TTC549 (cell line): Measurements from ENCODE around the gene PRICKLE2.

Experiments
- FAIRE-seq: peaks from 2 replicates; lab custom pipeline; 2012; peaks lifted over from hg19 to GRCh38; lab: Jason Lieb, UNC

PRICKLE2 gene

DNA sequence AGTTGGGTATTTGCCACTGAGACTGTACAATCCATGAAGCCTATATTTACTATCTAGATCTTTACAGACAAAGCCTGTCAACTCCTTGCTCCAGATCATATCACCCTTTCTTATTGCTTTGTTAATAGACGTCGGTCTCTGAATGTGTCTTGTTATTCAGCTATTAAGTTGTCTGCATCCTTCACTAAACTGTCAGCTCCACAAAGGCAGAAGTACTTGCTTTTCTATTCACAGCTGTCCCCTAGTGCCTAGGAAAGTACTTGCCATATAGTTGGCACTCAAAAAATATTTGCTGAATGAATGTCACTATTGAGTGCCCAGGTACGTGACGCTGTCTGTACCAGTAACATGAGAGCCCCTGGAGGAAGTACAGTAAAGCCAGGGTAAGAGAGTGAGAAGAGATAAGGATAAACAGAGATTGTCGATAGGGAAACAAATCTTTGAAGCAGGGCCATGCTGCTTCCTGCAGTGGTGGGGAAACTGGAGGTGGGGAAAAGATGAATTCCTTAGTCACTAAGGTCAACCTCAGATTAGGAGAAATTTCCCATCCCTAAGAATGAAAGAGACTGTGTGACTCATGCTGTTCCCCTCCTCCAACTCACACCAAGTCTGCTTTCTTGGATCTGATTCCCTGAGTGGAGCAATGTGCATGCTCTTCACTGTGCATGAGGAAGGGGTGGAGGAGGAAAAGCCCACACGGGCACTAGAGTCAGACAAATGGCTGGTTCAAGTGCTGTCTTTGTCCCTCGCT, 36.3 kb downstream of the PRICKLE2 start:
- FAIRE-seq, result no peak

DNA sequence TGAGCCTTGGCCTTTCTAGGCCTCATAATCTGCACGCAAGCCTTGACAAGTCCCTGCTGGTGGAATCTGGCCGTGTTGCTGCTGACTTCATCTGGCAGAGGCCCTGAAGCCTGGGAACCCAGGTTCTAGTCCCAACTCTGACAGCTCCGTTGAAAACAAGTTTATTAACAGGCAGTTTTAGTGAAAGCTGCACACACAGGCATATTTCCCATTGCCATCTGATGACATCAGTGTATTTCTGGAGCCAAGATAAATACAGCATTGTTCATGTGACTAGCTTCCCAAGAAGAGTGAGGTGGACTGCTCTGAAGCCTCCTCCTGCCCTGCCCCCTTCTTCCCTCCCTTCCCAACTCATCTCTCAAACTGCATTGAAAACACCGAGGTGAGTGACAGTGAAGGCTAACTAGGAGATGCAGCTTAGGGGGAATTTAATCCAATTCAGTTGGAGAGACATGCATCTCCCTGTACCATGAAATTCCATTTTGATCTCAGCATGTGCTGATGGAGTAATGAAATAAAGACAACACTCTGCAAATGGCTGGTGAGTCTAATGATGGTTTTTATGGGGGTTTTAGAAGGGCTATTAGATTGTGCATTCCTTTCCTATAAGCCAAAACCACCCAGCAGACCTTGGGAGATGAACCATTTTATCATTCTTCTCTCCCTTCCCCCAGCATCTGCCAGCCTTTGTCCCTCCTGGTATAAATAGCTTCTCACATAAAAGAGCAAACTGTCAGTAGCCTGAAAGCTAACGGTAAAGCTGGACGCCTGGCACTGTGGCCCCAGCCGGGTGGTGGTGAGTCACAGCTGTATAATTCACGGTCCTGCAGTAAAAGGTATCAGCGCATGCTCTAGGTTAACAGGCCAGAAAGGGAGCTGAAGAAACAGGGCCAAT, 38.0 kb downstream of the PRICKLE2 start:
- FAIRE-seq, result no peak

DNA sequence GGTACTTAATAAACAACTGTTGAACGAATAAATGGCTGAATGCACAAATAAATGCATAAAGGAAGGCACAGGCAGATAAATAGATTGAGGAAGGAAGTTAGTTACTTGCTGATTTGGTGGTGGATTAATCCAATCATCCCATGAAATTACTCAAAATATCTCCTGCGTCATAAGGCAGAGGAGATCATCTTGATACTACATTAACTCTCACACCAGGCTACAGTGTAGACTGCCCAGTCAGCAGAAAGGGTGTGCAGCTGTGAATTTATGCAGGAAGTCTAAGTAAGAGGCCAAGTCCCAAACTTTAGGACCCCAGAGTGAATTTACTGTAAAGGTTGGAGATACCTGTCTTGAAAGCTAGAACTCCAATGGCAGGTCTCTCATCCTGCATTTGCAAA, 38.6 kb downstream of the PRICKLE2 start:
- FAIRE-seq, result no peak

DNA sequence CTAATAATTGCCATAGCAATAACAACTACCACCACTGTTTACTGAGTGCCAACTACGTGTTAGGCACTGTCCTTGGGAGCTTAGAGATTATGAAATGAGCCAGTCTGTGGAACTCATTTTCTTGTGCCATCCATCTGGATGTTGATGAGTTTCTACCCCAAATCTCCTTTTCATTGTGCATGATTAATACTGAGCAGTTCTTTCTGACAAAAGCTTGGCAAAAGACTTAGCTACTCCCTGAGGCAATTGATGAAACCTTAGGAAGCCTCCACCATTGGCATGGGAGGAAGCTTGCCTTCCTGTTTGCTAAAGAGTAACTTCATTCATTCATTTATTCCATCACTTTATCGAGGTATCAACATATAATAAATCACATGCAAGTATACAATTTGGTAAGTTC, 39.8 kb downstream of the PRICKLE2 start:
- FAIRE-seq, result no peak

DNA sequence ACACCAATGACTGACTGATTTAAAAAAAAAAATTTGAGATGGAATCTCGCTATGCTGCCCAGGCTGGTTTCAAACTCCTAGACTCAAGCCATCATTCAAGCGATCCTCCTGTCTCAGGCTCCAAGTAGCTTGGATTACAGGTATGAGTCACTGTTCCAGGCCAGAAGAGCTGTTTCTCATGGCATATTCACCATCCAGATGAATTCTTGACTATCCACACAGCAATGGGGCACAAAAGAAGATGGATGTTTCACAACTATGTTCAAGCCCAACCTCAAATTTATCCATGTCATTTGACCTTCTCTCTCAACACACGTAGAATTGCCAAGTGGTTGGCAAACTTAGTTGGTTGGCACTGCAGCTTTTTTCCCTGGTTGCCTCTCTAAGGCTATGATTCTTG, 40.6 kb downstream of the PRICKLE2 start:
- no peak for FAIRE-seq

DNA sequence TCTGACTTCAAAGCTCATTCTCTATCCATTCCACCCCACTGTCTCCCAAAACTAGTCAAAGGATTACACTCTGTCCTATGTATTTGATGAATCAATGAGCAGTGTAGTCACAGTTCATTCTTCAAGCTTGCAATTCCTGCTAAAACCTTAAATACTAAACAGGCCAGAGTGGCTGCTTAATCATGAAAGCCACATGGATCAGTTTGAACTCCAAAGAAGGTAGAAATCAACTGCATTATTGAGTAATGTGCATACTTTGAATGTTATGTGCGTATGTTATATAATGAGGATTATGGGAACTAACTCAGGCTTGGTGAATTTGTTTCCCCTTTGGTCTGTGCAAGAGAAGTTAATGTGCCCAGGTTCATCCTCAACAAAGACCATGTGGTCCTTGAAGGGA, 45.4 kb downstream of the PRICKLE2 start:
- no peak for FAIRE-seq

DNA sequence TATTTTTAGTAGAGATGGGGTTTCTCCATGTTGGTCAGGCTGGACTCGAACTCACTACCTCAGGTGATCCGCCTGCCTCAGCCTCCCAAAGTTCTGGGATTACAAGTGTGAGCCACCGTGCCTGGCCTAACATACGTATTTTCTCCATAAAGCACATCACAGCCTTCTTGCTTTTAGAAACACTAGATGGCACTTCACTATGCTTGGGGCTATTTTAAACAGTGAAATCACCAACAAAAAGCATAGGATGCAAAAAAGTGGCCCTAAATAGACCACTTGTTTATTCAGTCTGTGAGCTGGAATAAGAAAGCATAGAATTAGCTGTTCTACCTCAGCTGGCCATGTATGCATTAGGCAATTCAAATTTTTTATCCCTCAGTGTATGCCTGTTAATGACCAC, 46.0 kb downstream of the PRICKLE2 start:
- no peak for FAIRE-seq

DNA sequence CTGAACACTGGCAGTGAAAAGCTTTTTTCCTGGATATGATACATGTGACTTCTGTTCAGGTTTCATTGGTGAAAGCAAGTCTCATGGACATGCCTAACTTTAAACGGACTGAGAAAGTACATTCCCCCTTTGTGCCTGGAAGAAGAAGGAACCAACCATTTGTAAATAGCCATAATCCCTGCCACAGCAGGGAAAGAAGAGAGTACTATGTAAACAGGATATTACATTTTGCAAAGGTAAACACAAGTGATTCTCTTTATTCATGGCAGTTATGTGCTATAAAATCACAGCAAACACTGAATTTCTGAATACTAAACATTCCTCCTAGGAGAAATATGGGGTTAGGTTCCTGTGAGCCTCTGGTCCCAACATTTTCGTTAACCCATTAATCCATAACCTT, 46.8 kb downstream of the PRICKLE2 start:
- FAIRE-seq, result no peak

DNA sequence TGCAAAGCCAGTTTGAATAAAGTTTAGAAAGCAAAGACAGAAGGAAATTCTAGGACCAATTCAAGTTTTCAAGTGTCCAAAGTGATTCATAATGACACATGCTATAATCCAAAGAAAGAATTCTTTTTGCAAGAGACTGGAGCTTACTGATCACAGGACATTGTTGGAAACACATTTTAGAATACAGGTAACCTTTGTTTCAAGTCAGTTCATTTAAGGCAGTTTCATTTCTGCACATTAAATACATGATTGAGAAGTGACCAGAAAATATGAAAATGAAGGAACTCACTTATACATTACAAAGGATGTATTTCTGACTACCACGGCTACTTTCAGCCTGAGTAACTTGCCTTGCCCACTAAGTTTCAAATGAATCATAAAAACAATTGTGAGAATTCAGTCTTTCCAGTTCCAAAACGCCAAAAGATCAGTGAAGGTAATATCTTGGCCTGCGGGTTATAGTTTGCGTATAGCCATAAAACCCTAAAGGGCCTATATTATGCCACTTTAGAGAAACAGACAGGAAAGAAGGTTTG, 48.7 kb downstream of the PRICKLE2 start:
- FAIRE-seq, result no peak

DNA sequence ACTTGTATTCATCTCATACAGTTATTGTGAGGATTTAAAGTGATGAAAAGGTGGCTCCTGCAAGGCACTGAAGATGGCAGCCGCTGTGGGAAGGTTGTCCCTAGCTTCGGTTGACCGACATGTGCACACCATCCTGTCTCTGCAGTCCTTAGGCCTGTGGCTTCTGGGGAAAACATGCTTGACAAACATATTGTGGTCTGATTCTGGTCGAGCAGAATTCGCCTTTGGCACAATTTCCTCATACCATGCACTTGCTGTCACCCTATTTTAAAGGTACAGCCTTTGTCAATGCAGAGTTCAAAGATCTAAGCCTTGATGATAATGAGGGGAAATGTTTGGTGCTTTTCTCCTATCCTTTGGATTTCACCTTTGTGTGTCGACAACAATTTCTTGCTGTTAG, 50.9 kb downstream of the PRICKLE2 start:
- no peak for FAIRE-seq

DNA sequence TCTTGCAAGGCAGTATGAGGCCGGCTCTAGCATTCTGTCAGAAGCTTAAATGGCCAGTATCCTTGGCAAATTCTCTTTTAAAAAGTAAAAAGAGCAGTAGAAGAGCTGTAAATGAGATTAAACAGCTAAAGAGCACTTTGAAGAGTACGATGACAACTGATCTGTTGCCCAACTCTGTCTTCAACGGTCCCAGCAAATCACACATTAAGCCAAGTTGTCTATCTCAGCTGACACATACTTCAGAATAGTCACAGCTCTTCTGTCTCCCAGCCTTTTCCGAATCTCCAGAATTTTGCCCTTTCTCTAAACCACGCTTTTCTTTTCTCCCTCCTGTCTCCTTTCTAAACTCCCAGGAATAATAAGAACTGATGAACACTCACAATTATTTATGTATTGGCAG, 51.7 kb downstream of the PRICKLE2 start:
- FAIRE-seq, result no peak

DNA sequence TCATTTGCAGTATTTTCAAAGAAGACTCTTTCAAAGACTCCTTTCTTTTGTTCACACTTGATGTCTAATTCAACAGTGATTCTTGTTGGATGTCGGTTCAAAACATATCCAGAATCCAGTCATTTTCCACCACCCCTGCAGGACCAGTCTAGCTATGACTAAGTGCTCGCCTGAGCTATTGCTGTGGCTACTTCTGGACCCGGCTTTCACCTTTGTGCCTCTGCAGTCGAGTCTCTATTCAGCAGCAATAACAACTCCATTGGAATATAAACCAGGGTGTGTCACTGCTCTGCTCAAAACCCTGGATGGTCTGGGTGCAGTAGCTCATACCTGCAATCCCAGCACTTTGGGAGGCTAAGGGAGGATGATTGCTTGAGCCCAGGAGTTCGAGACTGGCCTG, 55.0 kb downstream of the PRICKLE2 start:
- FAIRE-seq, result no peak

DNA sequence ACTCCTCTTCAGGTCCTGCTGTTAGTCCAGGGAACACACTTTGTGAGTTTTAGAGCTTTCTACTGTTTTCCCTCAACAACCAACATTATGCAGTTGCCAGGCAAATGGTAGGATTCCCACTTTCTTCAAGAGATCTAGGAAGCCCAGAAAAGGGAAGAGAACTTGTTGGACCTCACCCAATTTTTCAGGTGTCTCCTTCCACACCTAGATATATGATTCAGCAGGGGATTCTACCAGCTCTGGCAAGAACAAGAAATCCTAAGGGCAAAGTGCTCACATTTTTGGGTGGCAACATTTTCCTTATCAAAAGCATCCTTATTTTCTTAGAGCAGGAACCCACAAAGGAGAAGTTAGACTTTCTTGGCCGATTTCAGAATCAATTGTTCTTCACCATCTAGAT, 57.4 kb downstream of the PRICKLE2 start:
- FAIRE-seq, result no peak

DNA sequence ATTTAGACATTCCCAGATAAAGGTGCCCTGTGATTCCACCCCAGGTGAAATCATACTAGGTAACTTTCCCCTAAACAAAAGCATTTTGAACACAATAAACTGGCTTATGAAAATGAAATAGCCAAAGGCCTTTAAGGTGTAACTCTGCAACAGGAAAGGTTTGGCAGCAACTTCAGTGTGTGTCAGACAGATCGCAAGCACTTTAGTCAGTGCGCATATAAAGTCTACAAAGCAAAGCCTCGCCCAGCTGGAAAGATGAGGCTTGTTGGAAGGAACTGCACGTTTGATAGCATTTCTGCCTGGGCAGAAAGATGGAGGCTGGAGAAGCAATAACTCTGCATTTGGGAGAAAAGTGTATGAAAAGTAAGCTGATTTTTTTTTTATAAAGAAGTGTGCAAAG, 57.9 kb downstream of the PRICKLE2 start:
- no peak for FAIRE-seq

DNA sequence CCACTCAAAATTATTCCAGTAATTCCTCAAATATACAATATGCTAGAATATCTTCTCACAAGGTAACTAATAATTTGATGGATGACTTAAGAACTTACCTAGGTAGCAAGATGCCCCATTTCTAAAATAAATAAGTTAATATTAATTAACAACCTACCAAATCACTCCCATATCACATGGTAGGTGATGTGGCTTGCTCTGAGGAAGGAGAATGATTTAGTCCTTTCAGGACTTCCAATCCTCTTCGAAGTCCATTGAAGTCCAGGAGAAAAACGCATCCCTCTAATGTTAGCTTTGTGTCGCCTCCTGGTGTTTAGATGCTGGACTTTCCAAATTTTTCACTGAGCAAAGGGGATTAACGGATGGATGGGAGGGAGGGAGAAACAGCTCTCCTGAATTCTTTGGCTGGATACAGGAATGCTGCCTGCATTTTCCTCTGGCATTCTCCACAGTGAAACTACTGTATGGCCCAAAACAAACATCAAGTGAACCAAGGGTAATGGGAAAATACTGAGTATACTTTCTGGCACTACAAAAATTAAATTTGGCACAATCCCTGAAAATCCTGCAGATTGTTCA, 58.6 kb downstream of the PRICKLE2 start:
- no peak for FAIRE-seq

DNA sequence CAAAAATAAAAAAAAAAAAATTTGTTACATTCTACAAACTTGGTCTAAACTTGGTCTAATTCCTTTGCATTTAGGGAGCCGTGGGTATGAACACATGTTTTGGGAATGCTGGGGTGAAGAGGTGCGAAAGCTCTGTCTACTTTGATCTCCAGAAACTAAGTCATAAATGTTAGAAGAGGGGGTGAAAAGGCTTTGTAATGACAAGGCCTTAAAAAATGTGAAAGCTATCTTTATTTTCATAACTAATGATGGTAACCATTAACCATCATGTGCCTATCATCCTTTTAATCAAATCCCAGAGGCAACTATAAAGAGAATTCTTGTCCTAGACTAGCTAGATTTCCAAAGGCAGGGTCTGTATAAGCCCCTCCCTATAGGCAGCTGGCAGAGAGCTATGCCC, 60.9 kb downstream of the PRICKLE2 start:
- no peak for FAIRE-seq

DNA sequence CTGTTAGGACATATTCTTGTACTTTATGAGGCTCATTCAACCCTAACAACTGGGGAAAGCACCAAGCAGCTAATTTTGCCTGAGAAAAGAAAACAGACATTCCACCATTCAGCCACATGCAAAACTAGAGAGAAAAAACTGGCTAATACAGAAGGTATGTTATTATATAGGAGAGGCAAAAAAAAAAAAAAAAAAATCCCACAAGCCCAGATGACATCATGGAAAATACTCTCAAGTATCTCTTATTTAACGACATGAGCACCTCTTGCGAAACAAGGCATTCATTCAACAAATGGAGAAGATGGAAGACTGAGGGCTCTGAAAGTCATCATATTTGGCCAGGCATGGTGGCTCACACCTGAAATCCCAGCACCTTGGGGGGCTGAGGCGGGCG, 61.5 kb downstream of the PRICKLE2 start:
- no peak for FAIRE-seq

DNA sequence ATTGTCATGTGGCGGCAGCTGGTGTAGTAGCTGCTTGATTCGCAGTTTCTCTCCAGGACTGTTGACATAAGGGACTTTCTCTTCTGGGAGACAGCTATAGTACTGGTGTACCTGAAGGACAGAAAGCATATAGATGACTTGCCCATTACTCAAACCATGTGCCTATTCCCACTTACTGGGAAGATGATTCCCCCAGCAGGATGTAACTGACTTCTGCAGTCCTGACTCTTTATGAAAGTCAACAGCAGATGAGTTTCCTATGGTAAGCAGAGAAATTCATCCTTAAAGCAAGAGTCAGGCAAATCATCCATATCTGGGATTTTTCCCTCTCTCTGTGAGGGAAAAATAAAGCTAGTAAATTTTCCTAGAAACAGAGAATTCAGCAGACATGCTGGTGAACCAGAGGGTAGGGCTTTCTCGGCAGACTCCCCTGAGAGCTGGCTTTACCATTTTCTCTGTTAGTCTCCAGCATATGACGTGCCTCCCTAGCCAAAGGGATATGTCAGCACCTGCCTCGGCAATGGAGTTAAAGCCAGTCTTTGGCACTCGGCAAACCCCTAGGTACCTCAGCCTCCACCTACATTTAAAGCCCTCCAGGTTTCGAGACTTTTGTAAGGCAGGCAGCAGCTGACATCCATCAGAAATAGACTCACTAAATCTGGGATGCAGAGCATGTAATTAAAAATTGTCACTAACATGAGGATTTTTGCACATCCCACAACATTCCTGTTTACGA, 62.1 kb downstream of the PRICKLE2 start:
- FAIRE-seq, result no peak

DNA sequence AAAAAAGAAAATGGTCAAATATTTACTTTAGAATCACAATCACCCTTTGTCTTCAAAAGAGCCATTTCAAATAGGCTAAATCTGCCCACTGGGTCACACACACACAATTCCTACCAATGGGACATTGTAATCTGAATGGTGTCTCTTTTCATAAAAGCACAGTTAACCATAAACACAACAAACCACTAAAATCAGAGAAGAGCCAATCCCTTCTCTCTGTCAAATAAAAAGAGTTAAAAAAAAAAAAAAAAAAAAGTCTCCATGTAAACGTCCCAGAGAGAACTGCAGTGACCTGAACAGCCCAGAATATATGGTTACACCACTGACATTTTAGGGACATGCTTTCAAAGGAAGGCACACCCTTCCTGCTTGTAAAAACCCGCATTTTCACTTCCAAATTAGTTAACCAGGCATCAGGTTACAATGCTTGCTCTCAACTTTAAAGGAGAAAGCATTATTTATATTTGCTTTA, 63.7 kb downstream of the PRICKLE2 start:
- FAIRE-seq, result no peak

DNA sequence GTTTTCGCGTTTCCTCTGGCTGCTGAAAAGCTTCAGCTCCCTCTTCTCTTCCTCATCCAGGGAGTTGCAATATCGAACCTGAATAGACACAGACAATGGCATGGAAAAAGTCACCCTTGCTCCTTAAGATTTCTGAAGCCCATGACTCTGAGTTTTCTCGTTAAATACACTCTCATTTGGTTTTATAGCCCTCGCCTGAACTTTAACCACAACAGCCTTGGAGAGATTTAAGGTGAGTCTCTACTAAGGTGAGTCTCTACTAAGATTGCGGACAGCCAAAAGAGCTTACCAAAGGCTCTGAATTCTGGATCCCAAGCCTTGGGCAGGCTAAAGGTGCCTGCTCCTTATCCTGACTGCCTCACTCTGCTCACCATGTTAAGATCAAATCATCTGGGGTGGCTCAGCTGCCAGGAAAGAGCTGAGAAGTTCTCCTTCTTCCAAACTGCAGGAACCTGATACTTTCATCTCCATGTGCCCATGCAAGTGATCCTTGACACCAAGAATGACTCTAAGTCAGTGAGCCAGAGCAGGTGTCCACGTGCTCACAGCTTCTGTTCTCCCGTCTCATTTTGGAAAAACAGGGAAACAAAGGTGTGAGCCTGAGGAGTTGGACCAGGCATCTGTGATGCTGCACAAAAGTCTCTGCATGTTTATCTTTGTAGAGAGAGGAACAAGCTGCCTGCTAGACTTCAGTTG, 65.1 kb downstream of the PRICKLE2 start:
- FAIRE-seq, result no peak

DNA sequence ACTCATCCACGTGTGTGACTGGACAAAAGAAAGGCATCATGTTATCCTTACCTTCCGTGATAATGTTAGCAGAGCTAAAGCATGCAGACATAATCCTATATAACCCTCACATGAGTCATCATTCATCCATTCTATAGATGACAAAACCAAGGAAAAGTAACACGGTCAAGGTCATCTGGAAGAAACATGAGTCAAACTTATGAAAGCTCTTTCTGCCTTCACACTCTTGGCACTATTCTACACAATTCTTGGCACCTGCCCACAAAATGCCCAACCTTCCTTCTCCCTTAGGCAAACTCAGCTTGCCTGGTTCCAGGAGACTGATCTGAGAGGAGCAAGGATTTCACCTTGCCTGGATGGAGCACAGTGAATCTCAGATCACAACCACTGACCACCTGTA, 66.9 kb downstream of the PRICKLE2 start:
- FAIRE-seq, result no peak
